Gastrocnemius medialis (tissue), 4 donors: ENCODE results near the gene SPIRE1. TPM values are rescaled to one million over a fixed set of nuclear protein-coding genes. Genes with fewer than 3 reads are reported as not detected.

Source experiments
- ATAC-seq, 2 donors: fragments of 150-250 bp; one replicate each; pipeline ENCODE4 v1.9.1; 2016
- DNase-seq, 2 donors: peaks; one replicate each; pipeline ENCODE4 v3.0.0-alpha.2; 2019
- H3K27ac ChIP-seq, 4 donors: fragments of 200-600 bp; sonication (generic); 1 replicate in 1 of 4; 2 replicates in 3 of 4; pipeline ENCODE4 v1.5.1; 2016 to 2018; ENCODE audit warnings: mild to moderate bottlenecking in 2 of 4, moderate library complexity in 1 of 4
- H3K27me3 ChIP-seq, 3 donors: fragments of 200-600 bp; sonication (generic) in 2 of 3; 1 replicate in 1 of 3; 2 replicates in 2 of 3; pipeline versions ENCODE4 v1.5.1 to v1.6.0; 2016 to 2019; ENCODE audit warnings: mild to moderate bottlenecking in 1 of 3, moderate library complexity in 1 of 3
- H3K36me3 ChIP-seq, 2 donors: fragments of 200-600 bp; sonication (generic) in 1 of 2; one replicate each; pipeline ENCODE4 v1.5.1; 2017 to 2018
- H3K4me1 ChIP-seq, 2 donors: fragments of 200-600 bp; sonication (generic) in 1 of 2; one replicate each; pipeline ENCODE4 v1.5.1; 2016 to 2017; ENCODE audit warnings: mild to moderate bottlenecking in 2 of 2
- H3K4me3 ChIP-seq, 4 donors: fragments of 200-600 bp; sonication (generic) in 3 of 4; 1 replicate in 1 of 4; 2 replicates in 3 of 4; pipeline ENCODE4 v1.5.1; 2016 to 2019; ENCODE audit warnings: mild to moderate bottlenecking in 2 of 4
- H3K9me3 ChIP-seq, 3 donors: fragments of 200-600 bp; sonication (generic) in 2 of 3; 1 replicate in 1 of 3; 2 replicates in 2 of 3; pipeline ENCODE4 v1.5.1; 2016 to 2019
- CTCF ChIP-seq, 5 experiments: fragments of 450-650 bp in 3 of 5; fragments of 200-600 bp in 2 of 5; sonication (generic) in 2 of 5; IDR thresholded peaks in 4 of 5; conservative IDR thresholded peaks in 1 of 5; 1 replicate in 4 of 5; 2 replicates in 1 of 5; pipeline ENCODE4 v1.5.1; 2016 to 2019; ENCODE audit warnings: antibody characterized with exemption in 5 of 5, mild to moderate bottlenecking in 3 of 5, moderate library complexity in 3 of 5
- POLR2A ChIP-seq, 2 donors: fragments of 450-650 bp; IDR thresholded peaks; one replicate each; pipeline ENCODE4 v1.6.1; 2017; ENCODE audit warnings: antibody characterized with exemption in 2 of 2, mild to moderate bottlenecking in 2 of 2, moderate library complexity in 2 of 2
- in situ Hi-C, 4 donors: fragments of 200-750 bp; cut with MboI; loops; one replicate each; pipeline versions ENCODE4 v1.15.0 to v1.8.0; 2017; ENCODE audit warnings: low sequenced_read_pairs in 4 of 4
- intact Hi-C: fragments of 100-400 bp; cut with DNase I; formaldehyde crosslinking; loops from one replicate; pipeline ENCODE4 v1.15.1; 2023; ENCODE audit warnings: low total_unique reads
- total RNA-seq, 4 donors: library from RNA; depleted of rRNA; stranded (reverse); fragments of >200 nt; gene quantifications; one replicate each; pipeline versions ENCODE4 v1.1.0 to v1.2.3, GENCODE V29; 2016

Gene SPIRE1
- total RNA-seq, 4 donors from 2014 or later = 48.3 to 82.7 (median 55.1) TPM

DNA sequence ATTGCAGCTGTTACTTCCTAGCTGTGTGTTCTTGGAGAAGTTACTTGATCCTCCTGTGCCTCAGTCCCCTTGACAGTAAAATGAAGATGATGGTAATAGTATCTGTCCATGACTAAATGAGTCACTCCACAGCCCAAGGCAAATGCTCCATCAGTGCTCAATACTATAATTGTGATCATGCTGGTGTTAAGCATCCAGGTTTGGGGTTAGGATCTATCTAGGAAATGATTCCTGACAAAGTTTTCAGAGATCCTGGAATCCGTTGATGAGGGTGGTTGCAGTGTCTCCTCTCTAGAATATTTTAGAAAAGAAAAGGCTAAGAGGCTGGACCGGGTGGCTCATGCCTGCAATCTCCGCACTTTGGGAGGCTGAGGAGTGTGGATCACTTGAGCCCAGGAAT lies 252.8 kb downstream of the SPIRE1 start:
- no peak for ATAC-seq
- Histone ChIP-seq H3K27ac (no peak overlapping the region), H3K4me3 (no peak overlapping the region), H3K9me3 (no peaks in the 10 kb centered on the region), H3K27me3 (peaks cover 16 to 38% (median 34%) of the 10 kb centered on the region in 3 donors), H3K4me1 (peaks cover 0 to 6% of the 10 kb centered on the region in 2 donors), H3K36me3 (no peaks in the 10 kb centered on the region)
- DNase-seq = no peak
- no peak for TF ChIP-seq CTCF (IDR thresholded peaks at IDR 0.05 in 4 of 5, conservative IDR thresholded peaks at IDR 0.05 in 1 of 5)
- TF ChIP-seq POLR2A (IDR thresholded peaks at IDR 0.05) = no peak
- in situ Hi-C loops (no loop called here), intact Hi-C loops (no loop called here)

GRCh38 chr18:12403601-12404506 lies 254.1 kb downstream of the SPIRE1 start:
- H3K4me1 ChIP-seq = no peaks in the 10 kb centered on the region
- TF ChIP-seq CTCF (IDR thresholded peaks at IDR 0.05 in 4 of 5, conservative IDR thresholded peaks at IDR 0.05 in 1 of 5) = no peak
- TF ChIP-seq POLR2A (IDR thresholded peaks at IDR 0.05) = no peak
- H3K36me3 ChIP-seq = no peaks in the 10 kb centered on the region
- in situ Hi-C loops (no loop called here), intact Hi-C loops (no loop called here)
- H3K27ac ChIP-seq = no peak overlapping the region
- peaks cover 16 to 39% (median 38%) of the 10 kb centered on the region in 3 donors for H3K27me3 ChIP-seq
- H3K9me3 ChIP-seq = no peaks in the 10 kb centered on the region
- DNase-seq = no peak
- no peak overlapping the region for H3K4me3 ChIP-seq
- no peak for ATAC-seq

- intact Hi-C loops = no loop called here
- Histone ChIP-seq H3K4me1 (no peaks in the 10 kb centered on the region), H3K27me3 (peaks cover 16 to 39% (median 38%) of the 10 kb centered on the region in 3 donors), H3K4me3 (no peak overlapping the region), H3K27ac (no peak overlapping the region), H3K36me3 (no peaks in the 10 kb centered on the region), H3K9me3 (no peaks in the 10 kb centered on the region)
- in situ Hi-C loops = no loop called here
- DNase-seq (no peak), ATAC-seq (no peak)
- TF ChIP-seq CTCF (IDR thresholded peaks at IDR 0.05 in 4 of 5, conservative IDR thresholded peaks at IDR 0.05 in 1 of 5) = no peak
- TF ChIP-seq POLR2A (IDR thresholded peaks at IDR 0.05) = no peak
Observed at GRCh38 chr18:12401881-12402280, 256.0 kb downstream of the SPIRE1 start.

GRCh38 chr18:12399231-12399630 lies 258.7 kb downstream of the SPIRE1 start:
- Histone ChIP-seq H3K36me3 (no peaks in the 10 kb centered on the region), H3K27me3 (peaks cover 4 to 27% (median 17%) of the 10 kb centered on the region in 3 donors), H3K27ac (no peak overlapping the region), H3K4me1 (no peaks in the 10 kb centered on the region), H3K4me3 (no peak overlapping the region), H3K9me3 (no peaks in the 10 kb centered on the region)
- no peak for DNase-seq
- TF ChIP-seq POLR2A (IDR thresholded peaks at IDR 0.05) (no peak), CTCF (IDR thresholded peaks at IDR 0.05 in 4 of 5, conservative IDR thresholded peaks at IDR 0.05 in 1 of 5) (no peak)
- no peak for ATAC-seq
- in situ Hi-C loops = loop anchor here in 2 of 4 donors (25.0 kb wide), 1 partner anchor 538 kb away; the partner anchor contains the start of gene SEH1L (in 2 of the 2)
- intact Hi-C loops = no loop called here
